HEK293 (cell line): Measurements from ENCODE around the gene RNU5B-1.
A peak's percentile ranks its signal among the peaks of the same experiment; 100 is the strongest.

Source experiments
- BCL11A ChIP-seq: fragments of 450-650 bp; formaldehyde crosslinking; IDR thresholded peaks from 2 replicates; pipeline ENCODE4 v1.5.1; 2016; ENCODE audit warnings: low read depth, missing biosample characterization, missing genetic modification characterization
- EGR2 ChIP-seq: fragments of 450-650 bp; formaldehyde crosslinking; IDR thresholded peaks from 2 replicates; pipeline ENCODE4 v1.5.1; 2016; ENCODE audit warnings: low read depth, missing biosample characterization, missing genetic modification characterization
- GLIS2 ChIP-seq: fragments of 450-650 bp; formaldehyde crosslinking; IDR thresholded peaks from 2 replicates; pipeline ENCODE4 v1.5.1; 2016; ENCODE audit warnings: missing biosample characterization, missing genetic modification characterization
- HOXC10 ChIP-seq: sonication (generic); formaldehyde crosslinking; IDR thresholded peaks from 2 replicates; pipeline ENCODE4 v1.8.1; 2023; ENCODE audit warnings: mild to moderate bottlenecking, missing genetic modification reagents
- KLF7 ChIP-seq: fragments of 450-650 bp; formaldehyde crosslinking; IDR thresholded peaks from 2 replicates; pipeline ENCODE4 v1.5.1; 2016; ENCODE audit warnings: missing biosample characterization, missing genetic modification characterization, borderline replicate concordance
- SALL2 ChIP-seq: fragments of 450-650 bp; formaldehyde crosslinking; IDR thresholded peaks from 2 replicates; pipeline ENCODE4 v1.5.0; 2017; ENCODE audit warnings: missing biosample characterization, mild to moderate bottlenecking, missing genetic modification characterization, borderline replicate concordance
- SP2 ChIP-seq: fragments of 450-650 bp; formaldehyde crosslinking; IDR thresholded peaks from 2 replicates; pipeline ENCODE4 v1.5.1; 2016; ENCODE audit warnings: missing biosample characterization, missing genetic modification characterization
- SP3 ChIP-seq: fragments of 450-650 bp; formaldehyde crosslinking; IDR thresholded peaks from 2 replicates; pipeline ENCODE4 v1.5.1; 2016; ENCODE audit warnings: missing biosample characterization, missing genetic modification characterization
- SP7 ChIP-seq: fragments of 450-650 bp; formaldehyde crosslinking; IDR thresholded peaks from 2 replicates; pipeline ENCODE4 v1.5.1; 2016; ENCODE audit warnings: missing biosample characterization, missing genetic modification characterization
- TRIM28 ChIP-seq: IDR thresholded peaks from 2 replicates; pipeline ENCODE4 v1.6.1; 2011; ENCODE audit warnings: low read length, control low read depth, borderline replicate concordance
- TSHZ1 ChIP-seq: fragments of 450-650 bp; formaldehyde crosslinking; IDR thresholded peaks from 2 replicates; pipeline ENCODE4 v1.5.1; 2016; ENCODE audit warnings: missing biosample characterization, missing genetic modification characterization, borderline replicate concordance
- ZBTB21 ChIP-seq: fragments of 450-650 bp; formaldehyde crosslinking; IDR thresholded peaks from 2 replicates; pipeline ENCODE4 v1.5.1; 2017; ENCODE audit warnings: missing biosample characterization, missing genetic modification characterization
- ZBTB48 ChIP-seq: fragments of 450-650 bp; formaldehyde crosslinking; IDR thresholded peaks from 2 replicates; pipeline ENCODE4 v1.5.1; 2016; ENCODE audit warnings: missing biosample characterization, missing genetic modification characterization
- ZFHX2 ChIP-seq: fragments of 450-650 bp; formaldehyde crosslinking; conservative IDR thresholded peaks from 2 replicates; pipeline ENCODE4 v1.5.1; 2016; ENCODE audit warnings: missing biosample characterization, missing genetic modification characterization
- ZIC2 ChIP-seq: fragments of 450-650 bp; formaldehyde crosslinking; IDR thresholded peaks from 2 replicates; pipeline ENCODE4 v1.5.1; 2016; ENCODE audit warnings: missing biosample characterization, missing genetic modification characterization
- ZNF114 ChIP-seq: fragments of 450-650 bp; formaldehyde crosslinking; IDR thresholded peaks from 2 replicates; pipeline ENCODE4 v1.5.0; 2017; ENCODE audit warnings: missing biosample characterization, missing genetic modification characterization
- ZNF157 ChIP-seq: fragments of 450-650 bp; formaldehyde crosslinking; IDR thresholded peaks from 2 replicates; pipeline ENCODE4 v1.5.1; 2016; ENCODE audit warnings: missing biosample characterization, missing genetic modification characterization
- ZNF19 ChIP-seq: fragments of 450-650 bp; formaldehyde crosslinking; IDR thresholded peaks from 2 replicates; pipeline ENCODE4; 2016; ENCODE audit warnings: missing biosample characterization, missing genetic modification characterization, low read depth
- ZNF211 ChIP-seq: fragments of 450-650 bp; formaldehyde crosslinking; IDR thresholded peaks from 2 replicates; pipeline ENCODE4 v1.5.1; 2016; ENCODE audit warnings: low read depth, missing biosample characterization, missing genetic modification characterization
- ZNF223 ChIP-seq: fragments of 450-650 bp; formaldehyde crosslinking; IDR thresholded peaks from 2 replicates; pipeline ENCODE4 v1.5.1; 2016; ENCODE audit warnings: missing biosample characterization, missing genetic modification characterization
- ZNF391 ChIP-seq: fragments of 450-650 bp; formaldehyde crosslinking; IDR thresholded peaks from 2 replicates; pipeline ENCODE4 v1.5.1; 2016; ENCODE audit warnings: low read depth, missing biosample characterization, missing genetic modification characterization, borderline replicate concordance
- ZNF426 ChIP-seq: fragments of 450-650 bp; formaldehyde crosslinking; IDR thresholded peaks from 2 replicates; pipeline ENCODE4 v1.5.1; 2017; ENCODE audit warnings: missing biosample characterization, missing genetic modification characterization, mild to moderate bottlenecking, inconsistent platforms, moderate library complexity
- ZNF600 ChIP-seq: fragments of 450-650 bp; formaldehyde crosslinking; IDR thresholded peaks from 2 replicates; pipeline ENCODE4 v1.5.1; 2016; ENCODE audit warnings: missing biosample characterization, missing genetic modification characterization
- ZNF624 ChIP-seq: fragments of 450-650 bp; formaldehyde crosslinking; IDR thresholded peaks from 2 replicates; pipeline ENCODE4 v1.5.1; 2017; ENCODE audit warnings: missing biosample characterization, missing genetic modification characterization
- ZNF701 ChIP-seq: fragments of 450-650 bp; formaldehyde crosslinking; IDR thresholded peaks from 2 replicates; pipeline ENCODE4 v1.5.1; 2016; ENCODE audit warnings: missing biosample characterization, missing genetic modification characterization
- ZNF792 ChIP-seq: fragments of 450-650 bp; formaldehyde crosslinking; IDR thresholded peaks from 2 replicates; pipeline ENCODE4 v1.5.1; 2016; ENCODE audit warnings: missing biosample characterization, missing genetic modification characterization
- ZNF843 ChIP-seq: fragments of 450-650 bp; formaldehyde crosslinking; IDR thresholded peaks from 2 replicates; pipeline ENCODE4 v1.5.1; 2016; ENCODE audit warnings: missing biosample characterization, missing genetic modification characterization
- ZSCAN4 ChIP-seq: fragments of 450-650 bp; formaldehyde crosslinking; IDR thresholded peaks from 2 replicates; pipeline ENCODE4 v1.5.1; 2017; ENCODE audit warnings: missing biosample characterization, missing genetic modification characterization
- TF ChIP-seq, protein P1 (sequence below): fragments of 450-650 bp; formaldehyde crosslinking; IDR thresholded peaks from 2 replicates; pipeline ENCODE4; 2016; ENCODE audit warnings: missing biosample characterization, missing genetic modification characterization
- TF ChIP-seq, protein P2 (sequence below): fragments of 450-650 bp; formaldehyde crosslinking; IDR thresholded peaks from 2 replicates; pipeline ENCODE4 v1.5.1; 2016; ENCODE audit warnings: missing biosample characterization, missing genetic modification characterization
- TF ChIP-seq, protein P3 (sequence below): fragments of 450-650 bp; formaldehyde crosslinking; IDR thresholded peaks from 2 replicates; pipeline ENCODE4 v1.5.1; 2016; ENCODE audit warnings: missing biosample characterization, missing genetic modification characterization

The RNU5B-1 gene

DNA sequence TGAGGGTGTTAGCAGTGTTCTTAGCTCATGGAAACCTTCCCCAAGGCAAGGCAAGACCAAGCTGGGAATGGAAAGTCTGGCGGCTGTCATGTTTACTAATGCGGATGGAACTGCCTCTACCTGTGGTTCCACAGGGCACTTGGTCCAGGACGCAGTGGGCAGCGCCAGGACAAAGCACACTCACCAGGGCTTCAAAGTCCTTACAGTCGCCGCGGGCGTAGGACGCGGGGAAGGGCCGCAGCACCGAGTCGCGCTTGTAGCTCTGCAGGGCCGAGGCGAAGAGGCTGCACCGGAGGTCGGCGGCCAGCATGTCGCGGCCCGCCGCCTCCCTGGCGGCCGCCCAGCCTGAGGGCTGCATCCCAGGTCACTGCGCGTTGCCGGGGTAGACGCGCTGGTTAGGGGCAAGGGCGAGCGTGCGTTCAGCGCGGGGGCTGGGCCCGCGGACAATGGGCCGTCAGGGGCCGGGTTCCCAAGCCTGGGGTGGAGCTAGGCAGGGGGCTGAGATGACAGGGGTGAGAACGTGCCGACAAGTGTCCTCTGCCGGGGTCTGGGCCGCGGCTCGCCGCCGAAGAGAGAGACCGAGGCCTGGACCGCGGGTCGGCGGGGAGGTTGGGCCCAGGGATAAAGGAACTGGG is 18.3 kb upstream of the RNU5B-1 start (continued):
- TF ChIP-seq SP3 (peak; percentile 80), GLIS2 (tag by site-specific recombination) (peak; percentile 94), ZNF426 (tag by site-specific recombination) (no peak), ZNF624 (tag by site-specific recombination) (peak; percentile 55; the same call in 1 of the 2 replicates), BCL11A (tag by site-specific recombination) (0 out of 2 replicates have a peak, but pooled peaks have one; percentile 13), ZNF114 (tag by site-specific recombination) (no peak), ZNF843 (tag by site-specific recombination) (peak; percentile 57; the same call in 1 of the 2 replicates), ZNF701 (tag by site-specific recombination) (no peak), ZBTB48 (tag by site-specific recombination) (peak; percentile 99), ZFHX2 (peak; percentile 47; the same call in 1 of the 2 replicates), ZBTB21 (tag by site-specific recombination) (peak; percentile 34; the same call in 1 of the 2 replicates), TRIM28 (0 out of 2 replicates have a peak, but pooled peaks have one; percentile 9), EGR2 (tag by site-specific recombination) (peak; percentile 52), ZNF391 (tag by site-specific recombination) (0 out of 2 replicates have a peak, but pooled peaks have one; percentile 49), SALL2 (tag by site-specific recombination) (no peak; the same call in 1 of the 2 replicates), TSHZ1 (tag by site-specific recombination) (no peak), ZIC2 (tag by site-specific recombination) (peak; percentile 90), ZNF600 (tag by site-specific recombination) (peak; percentile 94), HOXC10 (CRISPR knock-in tag) (0 out of 2 replicates have a peak, but pooled peaks have one; percentile 26), KLF7 (peak; percentile 24; the same call in 1 of the 2 replicates), ZNF157 (tag by site-specific recombination) (peak; percentile 95), ZNF19 (tag by site-specific recombination) (no peak), ZNF211 (tag by site-specific recombination) (no peak), ZNF792 (tag by site-specific recombination) (peak; percentile 79; the same call in 1 of the 2 replicates), ZNF223 (tag by site-specific recombination) (peak; percentile 50; the same call in 1 of the 2 replicates), ZSCAN4 (no peak), SP2 (tag by site-specific recombination) (peak; percentile 48), SP7 (tag by site-specific recombination) (peak; percentile 16; the same call in 1 of the 2 replicates)
- TF ChIP-seq, protein P1, sequence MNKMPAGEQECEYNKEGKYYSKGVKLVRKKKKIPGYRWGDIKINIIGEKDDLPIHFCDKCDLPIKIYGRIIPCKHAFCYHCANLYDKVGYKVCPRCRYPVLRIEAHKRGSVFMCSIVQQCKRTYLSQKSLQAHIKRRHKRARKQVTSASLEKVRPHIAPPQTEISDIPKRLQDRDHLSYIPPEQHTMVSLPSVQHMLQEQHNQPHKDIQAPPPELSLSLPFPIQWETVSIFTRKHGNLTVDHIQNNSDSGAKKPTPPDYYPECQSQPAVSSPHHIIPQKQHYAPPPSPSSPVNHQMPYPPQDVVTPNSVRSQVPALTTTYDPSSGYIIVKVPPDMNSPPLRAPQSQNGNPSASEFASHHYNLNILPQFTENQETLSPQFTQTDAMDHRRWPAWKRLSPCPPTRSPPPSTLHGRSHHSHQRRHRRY: no peak
- TF ChIP-seq, protein P2, sequence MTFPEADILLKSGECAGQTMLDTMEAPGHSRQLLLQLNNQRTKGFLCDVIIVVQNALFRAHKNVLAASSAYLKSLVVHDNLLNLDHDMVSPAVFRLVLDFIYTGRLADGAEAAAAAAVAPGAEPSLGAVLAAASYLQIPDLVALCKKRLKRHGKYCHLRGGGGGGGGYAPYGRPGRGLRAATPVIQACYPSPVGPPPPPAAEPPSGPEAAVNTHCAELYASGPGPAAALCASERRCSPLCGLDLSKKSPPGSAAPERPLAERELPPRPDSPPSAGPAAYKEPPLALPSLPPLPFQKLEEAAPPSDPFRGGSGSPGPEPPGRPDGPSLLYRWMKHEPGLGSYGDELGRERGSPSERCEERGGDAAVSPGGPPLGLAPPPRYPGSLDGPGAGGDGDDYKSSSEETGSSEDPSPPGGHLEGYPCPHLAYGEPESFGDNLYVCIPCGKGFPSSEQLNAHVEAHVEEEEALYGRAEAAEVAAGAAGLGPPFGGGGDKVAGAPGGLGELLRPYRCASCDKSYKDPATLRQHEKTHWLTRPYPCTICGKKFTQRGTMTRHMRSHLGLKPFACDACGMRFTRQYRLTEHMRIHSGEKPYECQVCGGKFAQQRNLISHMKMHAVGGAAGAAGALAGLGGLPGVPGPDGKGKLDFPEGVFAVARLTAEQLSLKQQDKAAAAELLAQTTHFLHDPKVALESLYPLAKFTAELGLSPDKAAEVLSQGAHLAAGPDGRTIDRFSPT (tag by site-specific recombination): peak; percentile 69; the same call in 1 of the 2 replicates
- TF ChIP-seq, protein P3, sequence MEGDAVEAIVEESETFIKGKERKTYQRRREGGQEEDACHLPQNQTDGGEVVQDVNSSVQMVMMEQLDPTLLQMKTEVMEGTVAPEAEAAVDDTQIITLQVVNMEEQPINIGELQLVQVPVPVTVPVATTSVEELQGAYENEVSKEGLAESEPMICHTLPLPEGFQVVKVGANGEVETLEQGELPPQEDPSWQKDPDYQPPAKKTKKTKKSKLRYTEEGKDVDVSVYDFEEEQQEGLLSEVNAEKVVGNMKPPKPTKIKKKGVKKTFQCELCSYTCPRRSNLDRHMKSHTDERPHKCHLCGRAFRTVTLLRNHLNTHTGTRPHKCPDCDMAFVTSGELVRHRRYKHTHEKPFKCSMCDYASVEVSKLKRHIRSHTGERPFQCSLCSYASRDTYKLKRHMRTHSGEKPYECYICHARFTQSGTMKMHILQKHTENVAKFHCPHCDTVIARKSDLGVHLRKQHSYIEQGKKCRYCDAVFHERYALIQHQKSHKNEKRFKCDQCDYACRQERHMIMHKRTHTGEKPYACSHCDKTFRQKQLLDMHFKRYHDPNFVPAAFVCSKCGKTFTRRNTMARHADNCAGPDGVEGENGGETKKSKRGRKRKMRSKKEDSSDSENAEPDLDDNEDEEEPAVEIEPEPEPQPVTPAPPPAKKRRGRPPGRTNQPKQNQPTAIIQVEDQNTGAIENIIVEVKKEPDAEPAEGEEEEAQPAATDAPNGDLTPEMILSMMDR (tag by site-specific recombination): peak; percentile 20; the same call in 1 of the 2 replicates
